Measurements from ENCODE around the gene EGLN1.
"Not testable (repeated sequence)": the region's sequence is repeated elsewhere in the genome, so short reads cannot be mapped to it uniquely, and the experiment has no call there.

The EGLN1 gene

GRCh38 chr1:231446138-231446537, 24.1 kb upstream of the EGLN1 start:
- no peak for TF ChIP-seq CTCF (IDR thresholded peaks at IDR 0.05; ENCODE audit: low read length, missing control alignments)
- DNase-seq (ENCODE audit: low read depth), result no peak

DNA sequence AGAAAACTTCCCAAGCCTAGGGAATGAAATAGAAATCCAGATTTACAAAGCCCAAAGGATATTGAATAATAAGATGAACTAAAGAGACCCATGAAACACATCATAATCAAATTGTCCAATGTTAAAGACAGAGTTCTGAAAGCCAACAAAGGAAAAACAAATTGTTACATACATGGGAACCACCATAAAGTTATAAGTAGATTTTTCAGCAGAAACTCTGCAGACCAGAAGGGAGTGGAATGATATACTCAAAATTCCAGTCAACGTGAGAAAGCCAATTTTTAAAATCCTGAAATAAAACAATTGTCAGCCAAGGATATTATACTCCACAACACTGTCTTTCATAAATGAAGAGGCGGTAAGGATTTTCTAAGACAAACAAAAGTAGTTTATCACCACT, 22.0 kb upstream of the EGLN1 start:
- DNase-seq (ENCODE audit: low read depth), result no peak
- TF ChIP-seq CTCF (IDR thresholded peaks at IDR 0.05; ENCODE audit: low read length, missing control alignments), result no peak
- no peak overlapping the region for H3K4me3 ChIP-seq (replicated peaks; ENCODE audit: low read depth, low read length)

More at GRCh38 chr1:231446138-231446537, 24.1 kb upstream of the EGLN1 start:
- no peak overlapping the region for H3K4me3 ChIP-seq (replicated peaks; ENCODE audit: low read depth, low read length)

DNA sequence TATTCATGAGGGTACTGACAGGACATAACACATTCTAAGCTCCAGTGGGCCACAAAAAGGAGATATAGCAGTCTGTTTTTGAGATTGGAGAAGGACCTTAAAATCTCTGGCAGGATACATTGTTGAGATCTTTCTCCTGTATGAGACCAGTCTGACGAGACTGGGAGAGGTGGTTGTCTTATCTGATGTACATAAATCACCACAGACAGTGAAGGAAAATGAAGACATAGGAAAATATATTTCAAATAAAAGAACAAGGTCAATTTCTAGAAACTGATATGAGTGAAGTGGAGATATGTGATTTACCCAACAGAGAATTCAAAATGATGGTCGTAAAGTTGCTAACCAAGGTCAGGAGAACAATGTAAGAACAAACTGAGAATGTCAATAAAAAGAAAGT, 21.3 kb upstream of the EGLN1 start:
- no peak for DNase-seq (ENCODE audit: low read depth)
- no peak overlapping the region for H3K4me3 ChIP-seq (replicated peaks; ENCODE audit: low read depth, low read length)
- no peak for TF ChIP-seq CTCF (IDR thresholded peaks at IDR 0.05; ENCODE audit: low read length, missing control alignments)

DNA sequence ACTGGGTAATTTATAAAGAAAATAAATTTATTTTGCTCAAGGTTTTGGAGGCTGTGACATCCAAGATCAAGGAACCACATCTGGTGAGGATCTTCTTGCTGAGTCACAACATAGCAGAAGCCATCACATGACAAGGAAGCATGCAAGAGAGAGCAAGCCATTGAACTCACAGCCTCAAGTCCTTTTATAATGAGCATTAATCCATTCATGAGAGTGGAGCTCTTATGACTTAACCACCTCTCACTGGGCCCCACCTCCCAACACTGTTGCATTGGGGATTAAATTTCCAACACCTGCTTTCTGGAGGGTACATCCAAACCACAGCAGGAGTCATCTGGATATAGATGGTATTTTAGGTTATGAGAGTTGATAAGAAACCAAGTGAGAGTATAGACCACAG, 20.6 kb upstream of the EGLN1 start:
- H3K4me3 ChIP-seq (replicated peaks; ENCODE audit: low read depth, low read length), result no peak overlapping the region
- DNase-seq (ENCODE audit: low read depth), result peak; percentile 3
- TF ChIP-seq CTCF (IDR thresholded peaks at IDR 0.05; ENCODE audit: low read length, missing control alignments), result no peak

GRCh38 chr1:231432996-231433395, 10.9 kb upstream of the EGLN1 start:
- DNase-seq (ENCODE audit: low read depth), result no peak
- TF ChIP-seq CTCF (IDR thresholded peaks at IDR 0.05; ENCODE audit: low read length, missing control alignments), result no peak
- H3K4me3 ChIP-seq (replicated peaks; ENCODE audit: low read depth, low read length), result no peak overlapping the region

DNA sequence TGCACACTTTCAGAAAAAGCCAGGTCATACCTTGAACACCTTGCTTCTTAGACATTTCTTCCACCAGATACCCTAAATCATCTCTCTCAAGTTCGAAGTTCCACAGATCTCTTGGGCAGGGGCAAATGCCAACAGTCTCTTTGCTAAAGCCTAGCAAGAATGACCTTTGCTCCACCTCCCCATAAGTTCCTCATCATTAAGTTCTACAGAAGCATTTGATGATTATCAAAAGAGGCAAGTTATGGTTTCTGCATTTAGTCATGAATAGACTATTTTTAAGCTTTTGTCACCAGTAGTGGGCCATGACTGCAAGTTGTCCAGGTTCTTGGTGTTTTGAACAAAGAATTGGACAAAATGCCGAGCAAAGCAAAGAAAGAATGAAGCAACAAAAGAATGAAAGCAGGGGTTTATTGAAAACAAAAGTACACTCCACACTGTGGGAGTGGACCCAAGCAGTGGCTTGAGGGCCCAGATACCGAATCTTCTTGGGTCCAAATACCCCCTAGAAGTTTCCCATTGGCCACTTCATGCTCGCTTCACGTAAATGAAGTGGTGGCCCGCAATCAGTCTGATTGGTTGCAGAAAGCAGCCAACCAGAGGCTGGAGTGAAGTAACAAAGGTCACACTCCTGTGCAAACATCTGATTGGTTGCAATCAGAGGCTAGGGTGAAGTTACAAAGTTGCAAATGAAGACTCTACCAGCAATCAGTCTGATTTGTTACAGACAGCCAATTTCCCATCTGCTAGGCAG, 9.8 kb upstream of the EGLN1 start:
- H3K4me3 ChIP-seq (replicated peaks; ENCODE audit: low read depth, low read length), result no peak overlapping the region
- no peak for DNase-seq (ENCODE audit: low read depth)
- no peak for TF ChIP-seq CTCF (IDR thresholded peaks at IDR 0.05; ENCODE audit: low read length, missing control alignments)

DNA sequence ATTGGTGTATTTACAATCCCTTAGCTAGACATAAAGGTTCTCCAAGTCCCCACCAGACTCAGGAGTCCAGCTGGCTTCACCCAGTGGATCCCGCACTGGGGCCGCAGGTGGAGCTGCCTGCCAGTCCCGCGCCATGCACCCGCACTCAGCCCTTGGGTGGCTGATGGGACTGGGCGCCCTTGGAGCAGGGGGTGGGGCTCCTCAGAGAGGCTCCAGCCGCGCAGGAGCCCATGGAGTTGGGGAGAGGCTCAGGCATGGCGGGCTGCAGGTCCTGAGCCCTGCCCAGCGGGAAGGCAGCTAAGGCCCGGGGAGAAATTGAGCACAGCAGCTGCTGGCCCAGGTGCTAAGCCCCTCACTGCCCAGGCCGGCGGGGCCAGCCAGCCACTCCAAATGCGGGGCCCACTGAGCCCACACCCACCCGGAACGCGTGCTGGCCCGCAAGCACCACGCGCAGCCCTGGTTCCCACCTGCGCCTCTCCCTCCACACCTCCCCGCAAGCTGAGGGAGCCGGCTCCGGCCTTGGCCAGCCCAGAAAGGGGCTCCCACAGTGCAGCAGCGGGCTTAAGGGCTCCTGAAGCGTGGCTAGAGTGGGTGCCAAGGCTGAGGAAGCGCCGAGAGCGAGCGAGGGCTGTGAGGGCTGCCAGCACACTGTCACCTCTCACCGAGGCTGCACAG, 8.7 kb upstream of the EGLN1 start:
- not testable (repeated sequence) for H3K4me3 ChIP-seq (replicated peaks; ENCODE audit: low read depth, low read length); DNase-seq (ENCODE audit: low read depth)

All from fibroblast of pulmonary artery (primary cell).